DOHH2 (cell line): ENCODE data around the gene RPS23.

Experiments
- H3F3A ChIP-seq: fragments of 200-600 bp; sonication (generic), shearing (Covaris generic); 2 replicates; pipeline ENCODE4 v1.6.0; 2016; ENCODE audit warnings: antibody characterized with exemption, mild to moderate bottlenecking; ENCODE audit not compliant: control insufficient read depth, insufficient read depth
- H3K27ac ChIP-seq: fragments of 200-600 bp; sonication (generic); 2 replicates; pipeline ENCODE4 v1.5.1; 2014; ENCODE audit warnings: low read depth, mild to moderate bottlenecking, low read length, moderate library complexity
- H3K27me3 ChIP-seq: fragments of 200-600 bp; sonication (generic); 2 replicates; pipeline ENCODE4 v1.6.1; 2014; ENCODE audit warnings: mild to moderate bottlenecking, low read length, mixed read lengths; ENCODE audit not compliant: control insufficient read depth
- H3K36me3 ChIP-seq: fragments of 200-600 bp; sonication (generic); 2 replicates; pipeline ENCODE4 v1.6.1; 2014; ENCODE audit warnings: mild to moderate bottlenecking, low read length, moderate library complexity, mixed read lengths; ENCODE audit not compliant: control insufficient read depth
- H3K4me1 ChIP-seq: fragments of 200-600 bp; sonication (generic); 2 replicates; pipeline ENCODE4 v1.6.1; 2014; ENCODE audit warnings: mild to moderate bottlenecking, low read length, mixed read lengths; ENCODE audit not compliant: control insufficient read depth
- H3K4me2 ChIP-seq: fragments of 200-600 bp; sonication (generic); 2 replicates; pipeline ENCODE4 v1.6.0; 2014; ENCODE audit warnings: mild to moderate bottlenecking, low read length, moderate library complexity
- H3K4me3 ChIP-seq: fragments of 200-600 bp; sonication (generic); 2 replicates; pipeline ENCODE4 v1.5.1; 2014; ENCODE audit warnings: mild to moderate bottlenecking, low read length, mixed read lengths
- H3K79me2 ChIP-seq: fragments of 200-600 bp; sonication (generic); 2 replicates; pipeline ENCODE4 v1.6.1; 2014; ENCODE audit warnings: mild to moderate bottlenecking, low read length, mixed read lengths; ENCODE audit not compliant: control insufficient read depth
- H3K9me2 ChIP-seq: fragments of 200-600 bp; sonication (generic); replicated peaks from 2 replicates; pipeline ENCODE4 v1.6.1; 2014; ENCODE audit warnings: mild to moderate bottlenecking, low read length, mixed read lengths; ENCODE audit not compliant: control insufficient read depth
- H3K9me3 ChIP-seq: fragments of 200-600 bp; sonication (generic); 2 replicates; pipeline ENCODE4 v1.6.1; 2014; ENCODE audit warnings: antibody characterized with exemption, low read length, mixed read lengths; ENCODE audit not compliant: control insufficient read depth, insufficient read depth
- H4K20me1 ChIP-seq: fragments of 200-600 bp; sonication (generic); 2 replicates; pipeline ENCODE4 v1.6.0; 2014; ENCODE audit warnings: low read depth, mild to moderate bottlenecking, antibody characterized with exemption, low read length, moderate library complexity; ENCODE audit not compliant: control insufficient read depth, insufficient read depth
- EZH2phosphoT487 ChIP-seq: fragments of 200-600 bp; sonication (generic); IDR thresholded peaks from 2 replicates; pipeline ENCODE4 v1.6.1; 2017; ENCODE audit warnings: borderline replicate concordance, mild to moderate bottlenecking, antibody characterized with exemption, low read length, moderate library complexity, mixed read lengths
- TF ChIP-seq, protein P1 (sequence below): fragments of 200-600 bp; sonication (generic); IDR thresholded peaks from one replicate; pipeline ENCODE4 v1.5.1; 2014; ENCODE audit warnings: antibody characterized with exemption, mild to moderate bottlenecking, low read depth, low read length; ENCODE audit not compliant: poor library complexity, severe bottlenecking

RPS23 gene

GRCh38 chr5:82325155-82325554 is 47.0 kb upstream of the RPS23 start:
- TF ChIP-seq, protein P1, sequence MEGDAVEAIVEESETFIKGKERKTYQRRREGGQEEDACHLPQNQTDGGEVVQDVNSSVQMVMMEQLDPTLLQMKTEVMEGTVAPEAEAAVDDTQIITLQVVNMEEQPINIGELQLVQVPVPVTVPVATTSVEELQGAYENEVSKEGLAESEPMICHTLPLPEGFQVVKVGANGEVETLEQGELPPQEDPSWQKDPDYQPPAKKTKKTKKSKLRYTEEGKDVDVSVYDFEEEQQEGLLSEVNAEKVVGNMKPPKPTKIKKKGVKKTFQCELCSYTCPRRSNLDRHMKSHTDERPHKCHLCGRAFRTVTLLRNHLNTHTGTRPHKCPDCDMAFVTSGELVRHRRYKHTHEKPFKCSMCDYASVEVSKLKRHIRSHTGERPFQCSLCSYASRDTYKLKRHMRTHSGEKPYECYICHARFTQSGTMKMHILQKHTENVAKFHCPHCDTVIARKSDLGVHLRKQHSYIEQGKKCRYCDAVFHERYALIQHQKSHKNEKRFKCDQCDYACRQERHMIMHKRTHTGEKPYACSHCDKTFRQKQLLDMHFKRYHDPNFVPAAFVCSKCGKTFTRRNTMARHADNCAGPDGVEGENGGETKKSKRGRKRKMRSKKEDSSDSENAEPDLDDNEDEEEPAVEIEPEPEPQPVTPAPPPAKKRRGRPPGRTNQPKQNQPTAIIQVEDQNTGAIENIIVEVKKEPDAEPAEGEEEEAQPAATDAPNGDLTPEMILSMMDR, result no peak
- no peak for TF ChIP-seq EZH2phosphoT487
- no peaks in the 10 kb centered on the region for H3K9me2 ChIP-seq
- no peaks in the 10 kb centered on the region for H3K79me2 ChIP-seq
- H3K36me3 ChIP-seq, result no peaks in the 10 kb centered on the region
- no peak overlapping the region for H3K27ac ChIP-seq
- H3K4me2 ChIP-seq, result no peak overlapping the region
- no peaks in the 10 kb centered on the region for H3K4me1 ChIP-seq
- H3K9me3 ChIP-seq, result no peaks in the 10 kb centered on the region
- H3K27me3 ChIP-seq, result no peaks in the 10 kb centered on the region
- H3K4me3 ChIP-seq, result no peak overlapping the region
- H4K20me1 ChIP-seq, result no peaks in the 10 kb centered on the region
- H3F3A ChIP-seq, result no peaks in the 10 kb centered on the region

GRCh38 chr5:82320966-82321365 is 42.8 kb upstream of the RPS23 start:
- Histone ChIP-seq H3K79me2 (no peaks in the 10 kb centered on the region), H3K9me3 (no peaks in the 10 kb centered on the region), H3K9me2 (no peaks in the 10 kb centered on the region), H3K4me1 (no peaks in the 10 kb centered on the region), H4K20me1 (no peaks in the 10 kb centered on the region), H3K4me3 (no peak overlapping the region), H3K4me2 (no peak overlapping the region), H3K27ac (no peak overlapping the region), H3F3A (no peaks in the 10 kb centered on the region), H3K27me3 (no peaks in the 10 kb centered on the region; the same call in 1 of the 2 replicates), H3K36me3 (no peaks in the 10 kb centered on the region)
- TF ChIP-seq, protein P1, result no peak
- no peak for TF ChIP-seq EZH2phosphoT487

- Histone ChIP-seq H3K4me1 (no peaks in the 10 kb centered on the region), H3K9me3 (no peaks in the 10 kb centered on the region), H4K20me1 (no peaks in the 10 kb centered on the region), H3K9me2 (no peaks in the 10 kb centered on the region), H3K36me3 (no peaks in the 10 kb centered on the region), H3K4me2 (no peak overlapping the region), H3F3A (no peaks in the 10 kb centered on the region), H3K79me2 (no peaks in the 10 kb centered on the region), H3K27ac (no peak overlapping the region), H3K4me3 (no peak overlapping the region), H3K27me3 (no peaks in the 10 kb centered on the region; the same call in 1 of the 2 replicates)
- no peak for TF ChIP-seq EZH2phosphoT487
- TF ChIP-seq, protein P1, result no peak
These were observed 41.7 kb upstream of the RPS23 start for GRCh38 chr5:82319651-82320376.
